ENCODE results near the gene HDAC9.

GRCh38 chr7:18975276-18975675, 479.7 kb downstream of the HDAC9 start:
- TF ChIP-seq CTCF (IDR thresholded peaks at IDR 0.05; ENCODE audit: low read depth, low read length) (no peak), EZH2phosphoT487 (IDR thresholded peaks at IDR 0.05; ENCODE audit: low read depth) (no peak)

Data from OCI-LY3 (cell line).